ENCODE data around the gene UBXN11. TPM values are rescaled to one million over a fixed set of nuclear protein-coding genes. Genes with fewer than 3 reads are reported as not detected.
"Not testable (repeated sequence)": the region's sequence is repeated elsewhere in the genome, so short reads cannot be mapped to it uniquely, and the experiment has no call there.

The UBXN11 gene
- total RNA-seq, 1 donor from 2014 or later: 33.8 TPM

- intact Hi-C loops (cut with micrococcal nuclease): loop anchor here (1.0 kb wide), 7 partner anchors 15 to 96 kb away; partner anchors contain the start of gene DHDDS
Measured at GRCh38 chr1:26336477-26337205, 30.2 kb upstream of the UBXN11 start.

DNA sequence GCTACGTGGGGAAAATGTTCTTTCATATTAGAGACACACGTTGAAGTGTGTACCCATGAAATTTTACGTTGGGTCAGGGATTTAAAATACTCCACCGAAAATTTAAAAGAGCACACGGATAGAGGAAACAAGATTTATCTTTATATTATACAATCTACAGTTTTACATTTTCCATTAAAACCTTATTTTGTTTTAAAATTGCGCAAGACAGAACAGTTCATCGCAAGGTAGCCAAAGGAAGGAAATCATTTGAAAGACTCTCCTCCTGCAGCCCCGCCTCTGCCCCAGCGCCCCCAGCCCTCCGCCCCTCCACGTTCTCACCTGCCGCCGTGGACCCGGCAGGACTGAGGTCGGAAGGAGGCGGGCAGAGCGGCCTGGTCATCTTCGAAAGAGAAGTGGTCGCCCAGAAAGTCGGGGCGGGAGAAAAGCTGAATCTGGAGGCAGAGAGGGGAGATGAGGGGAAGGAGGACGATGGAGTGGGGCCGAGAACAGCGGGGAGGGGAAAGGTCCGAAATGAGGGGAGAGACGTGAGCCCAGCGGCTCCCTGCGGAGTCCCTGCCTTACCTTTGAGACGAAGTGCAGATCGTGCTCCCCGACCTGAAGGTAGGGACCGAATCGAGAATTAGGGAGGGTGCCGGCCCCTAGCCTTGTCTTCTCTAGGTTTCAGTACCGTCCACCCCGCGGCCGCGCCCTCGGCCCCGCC lies 29.5 kb upstream of the UBXN11 start:
- intact Hi-C loops (cut with micrococcal nuclease): loop anchor here (1.0 kb wide), 7 partner anchors 15 to 96 kb away; partner anchors contain the start of gene DHDDS

DNA sequence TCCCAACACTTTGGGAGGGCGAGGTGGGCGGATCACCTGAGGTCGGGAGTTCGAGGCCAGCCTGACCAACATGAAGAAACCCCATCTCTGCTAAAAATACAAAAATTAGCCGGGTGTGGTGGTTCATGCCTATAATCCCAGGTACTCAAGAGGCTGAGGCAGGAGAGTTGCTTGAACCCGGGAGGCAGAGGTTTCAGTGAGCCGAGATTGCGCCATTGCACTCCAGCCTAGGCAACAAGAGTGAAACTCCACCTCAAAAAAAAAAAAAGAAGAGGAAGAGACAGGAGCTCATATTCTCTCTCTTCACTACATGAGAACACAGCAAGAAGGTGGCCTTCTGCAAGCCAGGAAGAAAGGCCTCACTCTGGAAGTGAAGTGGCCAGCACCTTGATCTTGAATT lies 26.9 kb upstream of the UBXN11 start:
- intact Hi-C loops (cut with micrococcal nuclease): not testable (repeated sequence)

- intact Hi-C loops (cut with micrococcal nuclease): no loop called here
Measured at GRCh38 chr1:26330276-26330675, 23.8 kb upstream of the UBXN11 start.

- intact Hi-C loops (cut with micrococcal nuclease): not testable (repeated sequence)
Measured at GRCh38 chr1:26329380-26329779, 22.9 kb upstream of the UBXN11 start.

GRCh38 chr1:26328597-26328996 lies 22.2 kb upstream of the UBXN11 start:
- intact Hi-C loops (cut with micrococcal nuclease): no loop called here

GRCh38 chr1:26327956-26328362 lies 21.5 kb upstream of the UBXN11 start:
- intact Hi-C loops (cut with micrococcal nuclease): no loop called here

DNA sequence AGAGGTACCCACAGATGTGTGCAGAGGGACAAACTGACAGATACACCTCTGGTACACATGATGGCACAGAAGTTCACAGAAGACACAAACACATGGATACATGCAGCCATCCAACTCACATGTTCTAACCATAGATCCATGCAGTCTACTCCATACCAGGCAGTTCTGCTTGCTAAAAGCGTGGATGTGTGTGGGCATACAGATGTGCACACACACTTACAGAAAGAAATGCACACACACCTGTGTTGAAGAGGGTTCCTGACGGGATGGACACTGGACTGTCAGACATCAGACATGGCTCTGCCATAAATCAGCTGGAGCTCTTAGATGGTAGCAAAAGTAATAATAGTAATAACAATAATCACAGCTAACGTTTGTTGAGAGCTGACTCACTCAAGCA lies 18.1 kb upstream of the UBXN11 start:
- intact Hi-C loops (cut with micrococcal nuclease): no loop called here

DNA sequence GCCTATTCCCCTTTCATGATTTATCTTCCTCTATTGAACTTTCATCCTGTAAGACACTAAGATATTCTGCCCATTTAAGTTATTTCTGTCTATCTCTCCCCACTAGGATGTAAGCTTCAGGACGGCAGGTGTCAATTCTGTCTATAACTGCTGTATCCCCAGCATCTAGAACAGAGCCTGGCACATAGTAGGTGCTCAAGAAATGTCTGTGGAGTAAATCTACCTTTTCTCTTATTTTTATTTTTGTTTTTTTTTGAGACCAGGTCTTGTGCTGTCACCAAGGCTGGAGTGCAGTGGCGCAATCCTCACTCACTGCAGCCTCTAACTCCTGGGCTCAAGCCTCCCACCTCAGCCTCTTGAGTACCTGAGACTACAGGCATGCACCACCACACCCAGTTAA lies 16.9 kb upstream of the UBXN11 start:
- intact Hi-C loops (cut with micrococcal nuclease): no loop called here

- intact Hi-C loops (cut with micrococcal nuclease): no loop called here
Measured at GRCh38 chr1:26322042-26322331, 15.6 kb upstream of the UBXN11 start.

GRCh38 chr1:26321315-26322041 lies 15.0 kb upstream of the UBXN11 start:
- intact Hi-C loops (cut with micrococcal nuclease): loop anchor here (1.0 to 2.0 kb wide), 9 partner anchors 15 to 211 kb away; partner anchors contain the start of genes CEP85, PDIK1L and ZNF593

DNA sequence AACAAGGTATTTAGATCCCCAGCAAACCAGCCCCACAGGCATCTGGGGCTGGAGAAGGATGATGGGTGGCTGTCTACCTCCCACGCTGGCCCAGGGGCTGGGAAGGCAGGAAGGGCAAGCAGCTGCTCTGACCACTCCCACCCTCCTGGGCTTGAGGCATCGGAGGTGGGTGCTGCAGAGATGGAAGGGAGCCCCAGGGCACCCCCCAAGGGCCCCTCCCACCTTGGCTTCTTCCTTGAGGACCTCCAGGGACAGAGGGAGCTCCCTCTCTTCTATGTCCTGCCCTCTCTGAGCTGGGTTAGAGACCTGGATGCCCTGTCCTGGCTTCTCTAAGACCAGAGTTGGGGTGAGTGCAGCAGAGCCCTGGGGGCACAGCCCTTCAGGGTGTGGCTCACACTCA lies 14.5 kb upstream of the UBXN11 start:
- intact Hi-C loops (cut with micrococcal nuclease): loop anchor here (1.0 to 2.0 kb wide), 9 partner anchors 15 to 210 kb away; partner anchors contain the start of genes CEP85, PDIK1L and ZNF593

DNA sequence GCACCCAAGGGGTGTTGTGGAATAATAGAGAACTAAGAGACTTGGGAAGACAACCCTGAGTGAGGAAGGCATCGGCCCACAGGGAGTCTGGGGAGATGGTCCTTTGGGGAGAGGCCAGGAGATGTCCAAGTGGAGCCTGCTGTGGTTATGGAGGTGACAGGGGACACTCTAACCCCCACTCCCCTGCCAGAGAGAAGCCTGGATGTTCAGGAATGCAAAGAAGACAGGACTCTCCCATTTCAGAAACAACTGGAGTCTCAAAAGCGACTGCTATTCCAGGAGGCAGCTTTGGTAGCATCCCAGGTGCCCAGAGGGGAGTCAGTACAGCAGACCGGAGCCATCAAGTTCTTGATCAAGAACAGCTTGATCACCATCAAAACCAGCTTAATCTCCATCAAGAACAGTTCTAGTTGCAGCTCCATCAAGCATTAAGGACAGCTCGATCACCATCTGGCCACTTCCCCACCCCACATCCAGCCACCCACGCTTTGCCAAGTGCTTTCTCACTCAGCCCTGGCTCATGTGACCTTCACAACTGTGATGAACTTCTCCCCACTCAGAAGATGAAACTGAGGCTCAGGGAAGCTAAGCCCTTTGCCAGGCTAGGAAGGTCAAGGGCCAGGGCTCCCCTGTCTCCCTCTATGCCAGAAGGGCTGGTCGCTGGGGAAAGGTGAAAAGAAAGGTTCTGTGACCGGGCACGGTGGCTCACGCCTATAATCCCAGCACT lies 12.1 kb upstream of the UBXN11 start:
- intact Hi-C loops (cut with micrococcal nuclease): loop anchor here (5.0 kb wide), 1 partner anchor 469 kb away; the partner anchor contains the start of gene PIGV

DNA sequence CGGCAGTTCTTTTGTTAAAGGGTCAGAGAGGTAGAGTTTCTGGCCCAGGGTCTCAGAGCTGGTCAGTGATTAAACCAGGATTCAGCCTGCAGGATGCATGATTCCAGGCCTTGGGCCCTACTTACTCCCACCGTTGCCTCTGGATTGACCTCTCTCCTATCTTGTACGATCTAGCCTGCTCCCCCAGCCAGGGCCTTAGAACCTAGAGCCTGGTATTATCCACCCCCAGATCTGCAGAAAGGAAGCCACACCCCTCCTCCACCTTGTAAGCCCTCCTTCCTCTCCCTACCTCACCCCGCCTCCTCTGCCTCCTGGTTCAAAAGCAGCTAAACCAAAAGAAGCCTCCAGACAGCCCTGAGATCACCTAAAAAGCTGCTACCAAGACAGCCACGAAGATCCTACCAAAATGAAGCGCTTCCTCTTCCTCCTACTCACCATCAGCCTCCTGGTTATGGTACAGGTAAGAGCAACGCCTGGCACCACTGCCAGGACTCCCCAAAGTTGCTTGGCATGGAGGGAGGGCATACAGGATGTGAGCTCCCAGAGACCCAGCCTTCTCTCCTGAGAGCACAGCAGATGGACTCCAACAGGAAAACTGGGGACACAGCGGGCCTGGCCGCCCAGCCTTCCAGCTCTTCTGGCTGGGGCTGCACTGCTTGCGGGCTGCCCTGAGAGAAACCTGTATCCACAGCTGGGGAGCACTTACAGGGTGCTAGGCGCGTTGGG lies 11.3 kb upstream of the UBXN11 start, which contains the start of gene CD52:
TSS of gene CD52 (plus strand) at position 347 of the 726 bp plus-strand sequence. CDS start at position 407, 60 bp downstream.
- intact Hi-C loops (cut with micrococcal nuclease): loop anchor here (1.0 to 5.0 kb wide), 3 partner anchors 10 to 470 kb away; partner anchors contain the start of gene PIGV

GRCh38 chr1:26317146-26317545 lies 10.7 kb upstream of the UBXN11 start:
- intact Hi-C loops (cut with micrococcal nuclease): loop anchor here (1.0 to 5.0 kb wide), 3 partner anchors 10 to 470 kb away; partner anchors contain the start of gene PIGV

DNA sequence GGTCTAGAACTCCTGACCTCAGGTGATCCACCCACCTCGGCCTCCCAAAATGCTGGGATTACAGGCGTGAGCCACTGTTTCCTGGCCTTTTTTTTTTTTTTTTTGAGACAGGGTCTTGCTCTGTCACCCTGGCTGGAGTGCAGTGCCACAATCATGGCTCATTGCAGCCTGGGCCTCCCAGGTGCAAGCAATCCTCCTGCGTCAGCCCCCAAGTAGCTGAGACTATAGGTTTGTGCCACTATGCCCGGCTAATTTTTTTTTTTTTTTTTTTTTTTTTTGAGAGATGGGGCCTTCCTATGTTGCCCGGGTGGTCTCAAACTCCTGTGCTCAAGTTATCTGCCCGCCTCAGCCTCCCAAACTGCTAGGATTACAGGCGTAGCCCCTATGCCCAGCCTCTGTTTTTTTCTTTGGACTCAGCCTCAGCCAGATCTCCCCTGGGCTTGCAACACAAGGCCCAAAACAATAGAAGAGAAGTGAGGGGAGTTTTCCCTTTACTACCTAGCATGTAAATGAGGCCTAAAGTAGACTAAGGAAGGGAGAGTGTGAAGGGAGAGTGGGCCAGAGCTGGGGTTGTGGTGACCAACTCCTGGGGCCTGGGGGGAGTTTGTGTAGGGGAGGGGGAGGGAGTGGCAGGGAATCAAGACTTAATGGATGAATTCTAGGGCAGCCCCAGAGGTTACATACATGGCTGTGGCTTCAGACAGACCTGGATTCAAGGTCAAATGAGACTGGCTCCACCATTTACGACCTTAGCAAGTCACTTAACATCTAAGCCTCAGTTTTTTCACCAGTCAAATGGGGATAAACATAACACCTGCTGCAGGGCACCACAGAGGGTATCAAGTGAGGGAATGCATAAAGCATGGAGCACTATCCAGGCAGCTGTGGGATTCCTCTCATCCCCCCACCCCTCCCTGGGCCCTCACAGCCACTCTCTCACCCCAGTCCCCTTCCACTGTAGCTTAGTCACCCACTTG lies 9.7 kb upstream of the UBXN11 start:
- intact Hi-C loops (cut with micrococcal nuclease): loop anchor here (5.0 kb wide), 1 partner anchor 471 kb away; the partner anchor contains the start of gene PIGV

DNA sequence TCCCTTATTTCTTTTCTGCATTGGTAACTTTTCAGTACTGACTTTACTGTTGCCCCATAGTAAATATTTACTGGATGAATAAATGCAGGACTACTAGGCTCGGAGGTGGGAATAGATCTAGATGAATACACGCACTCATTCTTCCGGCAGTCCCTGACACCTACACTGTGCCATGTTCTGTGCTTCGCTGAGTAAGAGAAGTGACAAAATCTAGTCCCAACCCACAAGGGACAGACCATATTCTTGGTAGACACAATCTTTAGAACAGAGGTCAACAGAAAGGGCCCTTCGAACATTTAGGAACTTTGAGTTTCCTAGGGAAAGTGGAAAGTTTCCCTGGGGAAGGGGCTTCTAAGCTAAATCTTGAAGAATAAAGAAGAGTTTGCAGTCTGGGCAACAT lies 8.1 kb upstream of the UBXN11 start:
- intact Hi-C loops (cut with micrococcal nuclease): no loop called here

- intact Hi-C loops (cut with micrococcal nuclease): loop anchor here (1.0 to 5.0 kb wide), 4 partner anchors 9 to 389 kb away; partner anchors contain the start of genes ARID1A and CD52
Measured at GRCh38 chr1:26307966-26308899, 1.8 kb upstream of the UBXN11 start.

Data from T-helper 1 cell treated with Interleukin-12 subunit alpha and Interleukin-12 subunit beta and Interleukin-4 antibody, amounts not matched to agents 30 ng/mL and 1 ng/mL, for 36 hours (primary cell).